GM21447 (cell line): ENCODE measurements around the gene MAB21L3.
A peak's percentile ranks its signal among the peaks of the same experiment; 100 is the strongest.

Experiments used
- ATAC-seq: cut with Tn5 transposase; IDR thresholded peaks from one replicate; pipeline ENCODE4 v1.9.1; 2021; ENCODE audit not compliant: unreplicated experiment

MAB21L3 gene

DNA sequence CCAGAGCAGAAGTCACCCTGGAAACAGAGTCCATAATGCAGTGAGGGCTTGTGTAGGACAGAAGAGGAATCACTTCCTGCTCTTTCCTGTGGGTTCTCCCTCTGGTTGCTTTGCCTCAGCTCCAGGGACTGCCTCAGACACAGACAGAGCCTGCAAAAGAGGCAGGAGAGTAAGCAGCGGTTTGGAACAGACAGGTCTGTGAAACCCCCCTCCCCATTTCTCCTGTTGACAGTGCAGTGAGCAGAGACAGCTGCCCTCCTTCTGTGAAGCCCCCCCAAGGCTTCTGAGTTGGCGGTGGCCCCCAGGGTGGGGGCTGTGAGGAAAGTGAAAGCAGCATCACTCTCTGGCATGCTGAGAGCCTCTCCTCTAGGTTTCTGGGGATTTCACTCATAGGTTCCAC lies 53.0 kb downstream of the MAB21L3 start:
- ATAC-seq, result no peak

DNA sequence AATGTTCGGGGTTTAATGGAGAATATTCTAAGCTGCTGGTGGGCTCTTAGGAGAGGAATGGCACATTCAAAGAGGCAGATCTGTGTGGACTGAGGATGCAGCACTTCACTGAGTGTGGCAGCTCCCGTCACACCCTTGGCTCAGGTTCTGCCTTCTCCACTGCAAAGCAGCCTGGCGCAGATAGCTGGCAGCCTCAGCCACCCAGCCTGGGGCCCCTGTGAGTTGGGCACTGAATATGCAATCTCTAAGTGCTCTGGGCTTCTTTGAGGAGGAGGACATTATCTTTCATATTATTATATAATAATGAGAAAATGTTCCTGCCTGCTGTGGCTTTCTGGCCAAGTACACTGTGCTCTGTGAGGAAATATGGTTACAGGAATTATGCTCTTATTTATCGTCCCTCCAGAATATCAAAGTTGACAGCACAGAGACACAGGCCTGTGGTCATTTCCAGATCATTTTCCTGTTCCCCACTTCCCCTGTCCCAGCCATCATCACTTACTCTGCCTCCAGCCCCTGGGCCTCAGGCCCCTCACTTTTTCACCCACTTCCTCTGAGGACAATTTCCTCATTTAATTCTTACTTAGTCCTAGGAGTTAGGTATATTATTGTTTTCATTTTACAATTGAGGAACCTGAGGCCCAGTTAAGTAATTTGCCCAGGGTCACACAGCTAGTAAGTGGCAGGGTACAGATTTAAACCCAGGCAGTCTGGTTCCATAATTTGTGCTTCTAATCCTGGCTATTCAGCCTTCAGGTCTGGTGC lies 53.6 kb downstream of the MAB21L3 start:
- ATAC-seq, result no peak

DNA sequence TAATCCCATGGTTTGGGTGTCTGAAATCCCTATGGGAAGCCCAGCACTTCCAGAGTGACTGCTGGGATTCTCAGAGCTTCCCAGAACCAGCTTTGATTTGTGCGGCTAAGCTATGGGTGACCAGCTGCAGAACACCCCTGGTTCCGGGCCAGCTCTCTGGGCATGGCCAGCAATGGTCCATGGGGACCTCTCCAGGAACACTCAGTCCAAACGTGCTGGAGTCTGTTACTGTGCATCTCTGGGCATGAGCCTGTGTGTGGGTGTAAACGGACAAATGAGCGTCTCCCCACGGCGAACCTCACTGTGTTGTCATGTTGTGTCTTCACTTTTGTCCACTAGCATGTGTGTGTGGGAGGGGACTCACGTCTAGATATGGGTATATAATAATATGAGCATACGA lies 54.4 kb downstream of the MAB21L3 start:
- no peak for ATAC-seq

DNA sequence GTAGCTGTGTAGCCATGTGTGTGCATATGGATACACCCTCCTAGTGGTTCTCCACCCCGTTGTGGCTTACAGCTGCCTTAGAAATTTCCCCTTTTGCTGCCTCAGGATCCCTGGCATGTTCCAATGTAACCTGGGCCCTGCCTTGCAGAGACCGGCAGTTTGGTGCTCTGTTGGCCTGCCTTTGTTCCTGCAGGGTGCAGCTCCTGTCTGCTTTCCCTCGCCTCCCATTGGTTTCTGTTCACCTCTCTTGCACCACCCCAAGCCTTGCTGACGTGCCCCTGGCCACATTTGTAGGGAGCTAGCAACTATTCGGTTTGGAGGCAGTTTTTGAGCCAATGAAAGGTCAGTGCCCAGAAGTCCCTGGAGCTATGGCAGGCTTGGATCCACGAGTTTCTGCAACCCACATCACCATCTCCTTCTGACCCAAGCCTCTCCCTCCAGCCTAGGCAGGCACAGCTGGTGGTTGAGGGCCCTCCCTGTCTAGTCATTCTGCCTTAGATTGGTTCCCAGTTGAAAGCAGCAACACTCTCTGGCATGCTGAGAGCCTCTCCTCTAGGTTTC lies 54.9 kb downstream of the MAB21L3 start:
- ATAC-seq, result no peak

DNA sequence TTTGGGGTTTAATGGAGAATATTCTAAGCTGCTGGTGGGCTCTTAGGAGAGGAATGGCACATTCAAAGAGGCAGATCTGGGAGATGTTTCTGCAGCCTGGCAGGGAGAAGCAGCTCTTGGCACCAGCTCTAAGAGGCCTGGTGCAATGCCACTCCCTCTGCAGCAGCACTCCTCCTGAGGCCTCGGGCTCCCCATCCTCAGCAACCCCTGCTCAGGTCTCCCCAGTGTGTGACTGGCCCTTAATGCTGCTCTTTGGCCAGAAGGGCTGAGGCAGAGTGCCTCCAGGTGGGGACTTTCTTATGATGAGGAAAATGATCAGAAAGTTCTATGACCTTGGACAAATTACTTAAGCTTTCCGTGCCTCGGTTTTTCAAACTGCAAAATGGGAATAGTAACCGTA lies 55.5 kb downstream of the MAB21L3 start:
- ATAC-seq, result no peak

DNA sequence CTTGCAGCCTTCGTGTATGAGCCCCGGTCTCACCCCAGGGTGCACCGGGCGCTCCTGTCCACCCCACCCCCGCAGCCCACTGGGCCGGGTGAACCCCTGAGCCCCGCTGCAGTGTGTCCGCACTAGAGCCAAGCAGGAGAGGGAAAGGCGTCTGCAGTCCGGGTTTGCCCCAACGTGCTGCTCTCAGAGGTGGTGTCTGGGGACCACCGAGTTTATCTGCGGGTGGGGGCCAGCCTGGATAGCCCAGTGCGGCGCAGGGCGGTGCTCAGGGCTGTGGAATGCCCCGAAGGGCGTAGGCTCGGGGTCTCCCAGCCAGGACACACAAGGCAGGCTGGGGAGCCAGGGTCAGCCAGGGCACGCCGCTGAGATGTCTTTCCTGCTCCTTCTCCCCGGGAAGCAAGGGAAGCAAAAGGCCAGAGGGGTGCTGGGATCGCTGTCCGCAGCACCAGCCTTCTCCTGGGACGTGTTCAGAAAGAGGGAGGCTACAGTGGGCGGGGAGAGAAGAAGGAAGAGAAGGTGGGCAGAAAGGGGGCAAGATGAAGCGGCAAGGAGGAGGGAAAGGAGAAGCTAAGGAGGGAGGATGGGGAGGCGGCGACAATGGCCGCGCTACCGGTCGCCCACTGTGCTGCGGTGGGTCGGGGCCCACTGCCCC lies 56.6 kb downstream of the MAB21L3 start:
- peak; percentile 9 for ATAC-seq

DNA sequence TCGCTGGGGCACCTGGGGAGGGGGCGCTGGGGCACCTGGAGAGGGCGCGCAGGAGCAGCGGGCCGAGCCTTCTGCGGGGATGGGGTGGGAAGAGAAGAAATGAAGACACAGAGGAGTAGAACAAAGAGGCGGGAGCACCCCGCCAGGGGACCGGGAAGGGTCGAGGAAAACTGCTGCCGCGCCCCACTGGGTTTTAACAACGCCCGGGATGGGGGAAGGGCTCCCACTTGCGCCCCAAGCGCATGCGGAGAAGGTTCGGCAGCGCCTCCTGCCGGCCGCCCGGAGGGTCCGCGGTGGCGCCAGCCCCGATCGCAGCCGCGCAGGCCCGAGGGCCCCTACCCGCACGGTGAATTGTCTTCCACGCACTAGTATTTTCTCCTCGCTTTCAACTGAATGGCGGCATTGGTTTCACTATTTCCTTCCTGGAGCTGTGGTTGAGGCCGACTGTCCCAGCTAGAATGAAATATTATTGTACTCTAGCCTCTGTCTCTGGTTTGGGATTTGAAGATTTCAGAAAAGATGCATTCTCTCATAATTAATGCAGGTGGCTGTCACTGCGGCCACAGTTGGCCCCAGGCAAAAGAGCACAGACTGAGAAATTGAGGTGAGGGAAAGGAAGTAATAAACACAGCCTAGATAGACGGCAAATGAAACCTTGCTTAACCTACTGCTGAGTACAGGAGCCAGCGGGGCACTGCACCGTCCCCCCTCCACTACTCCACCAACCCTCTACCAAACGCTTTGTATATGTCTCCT lies 57.3 kb downstream of the MAB21L3 start:
- peak; percentile 79 for ATAC-seq

DNA sequence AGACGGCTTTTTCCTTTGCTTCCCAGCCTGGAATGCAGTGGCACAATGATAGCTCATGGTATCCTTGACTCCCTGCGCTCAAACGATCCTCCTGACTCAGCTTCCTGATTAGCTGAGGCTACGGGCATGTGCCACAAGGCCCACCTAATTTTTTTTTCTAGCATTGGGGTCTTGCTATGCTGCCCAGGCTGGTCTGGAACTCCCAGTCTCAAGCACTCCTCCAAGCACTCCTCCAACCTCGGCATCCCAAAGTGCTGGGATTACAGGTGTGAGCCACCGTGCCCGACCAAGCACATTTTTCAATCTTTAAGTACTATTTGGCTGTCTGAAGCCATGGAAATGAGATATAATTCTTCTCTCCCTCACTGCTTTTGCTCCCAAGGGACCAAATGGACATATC lies 58.7 kb downstream of the MAB21L3 start:
- no peak for ATAC-seq

DNA sequence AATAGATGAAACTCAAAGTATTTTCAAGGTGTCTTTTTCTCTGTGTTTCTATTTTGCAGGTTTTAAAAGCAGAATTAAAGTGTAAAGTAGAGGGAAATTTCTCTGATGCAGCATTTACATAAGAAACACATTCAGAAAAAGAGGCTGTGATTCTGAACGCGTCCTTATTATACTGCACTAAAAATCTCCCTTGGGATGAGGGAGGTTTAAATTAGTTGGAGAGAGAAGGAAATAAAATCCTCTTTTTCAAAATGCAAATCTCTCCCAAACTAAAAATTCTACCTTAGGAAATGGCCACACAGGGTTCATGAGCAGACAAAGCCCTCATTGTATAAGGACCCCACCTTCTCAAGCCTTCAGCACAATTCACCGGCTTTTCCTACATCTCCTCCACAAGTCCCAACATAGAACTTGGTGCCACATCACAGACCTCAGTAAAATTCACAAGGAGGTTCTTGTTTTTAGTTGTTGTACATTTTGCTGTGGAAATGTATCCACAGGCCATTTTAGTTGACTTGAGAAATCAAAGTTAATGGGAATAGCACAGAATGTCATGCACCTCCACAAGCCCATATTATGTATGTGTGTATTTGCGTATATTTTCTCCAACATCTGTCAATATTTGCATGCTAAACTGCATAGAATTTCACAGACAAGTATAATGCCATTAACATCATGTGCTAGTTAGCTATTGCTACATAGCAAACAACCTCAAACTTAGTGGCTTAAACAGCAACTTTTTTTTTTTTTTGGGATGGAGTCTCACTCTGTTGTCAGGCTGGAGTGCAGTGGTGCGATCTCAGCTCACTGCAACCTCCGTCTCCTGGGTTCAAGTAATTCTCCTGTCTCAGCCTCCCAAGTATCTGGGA lies 59.8 kb downstream of the MAB21L3 start:
- ATAC-seq, result no peak

DNA sequence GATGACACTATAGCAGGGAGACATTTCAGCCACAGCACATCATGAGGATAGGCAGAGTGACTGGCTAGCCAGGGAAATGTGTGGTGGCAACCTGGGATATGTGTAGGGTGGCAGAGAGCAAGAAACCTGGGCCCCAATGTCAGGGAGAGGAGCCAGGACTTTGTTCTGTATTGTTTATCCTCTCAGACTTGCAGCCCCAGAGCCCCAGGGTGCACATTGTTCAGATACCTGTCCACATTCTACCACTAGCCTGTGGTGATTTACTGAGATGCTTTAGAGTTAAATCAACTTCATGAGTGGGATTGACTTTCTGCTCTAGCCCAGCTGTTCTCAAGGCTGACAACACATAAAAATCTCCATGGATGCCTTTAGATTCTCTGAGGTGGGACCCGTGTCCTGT lies 61.5 kb downstream of the MAB21L3 start:
- no peak for ATAC-seq

DNA sequence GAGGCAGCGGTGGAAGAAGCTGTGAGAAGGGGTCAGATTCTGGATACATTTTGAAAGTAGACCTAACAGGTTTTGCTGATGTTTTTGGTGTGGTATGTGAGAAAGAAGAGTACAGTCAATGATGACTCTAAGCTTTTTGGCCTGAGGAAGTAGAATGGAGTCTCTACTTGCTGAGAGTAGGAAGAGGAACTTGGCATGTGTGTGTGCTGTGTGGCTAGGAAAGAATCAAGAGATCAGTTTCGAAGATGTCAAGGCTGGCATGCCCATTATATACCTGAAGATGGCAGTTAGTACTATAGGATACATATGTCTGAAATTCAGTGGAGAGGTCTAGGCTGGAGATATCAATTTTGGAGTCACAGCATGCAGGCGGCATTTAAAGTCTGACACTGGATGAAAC lies 64.4 kb downstream of the MAB21L3 start:
- ATAC-seq, result no peak

DNA sequence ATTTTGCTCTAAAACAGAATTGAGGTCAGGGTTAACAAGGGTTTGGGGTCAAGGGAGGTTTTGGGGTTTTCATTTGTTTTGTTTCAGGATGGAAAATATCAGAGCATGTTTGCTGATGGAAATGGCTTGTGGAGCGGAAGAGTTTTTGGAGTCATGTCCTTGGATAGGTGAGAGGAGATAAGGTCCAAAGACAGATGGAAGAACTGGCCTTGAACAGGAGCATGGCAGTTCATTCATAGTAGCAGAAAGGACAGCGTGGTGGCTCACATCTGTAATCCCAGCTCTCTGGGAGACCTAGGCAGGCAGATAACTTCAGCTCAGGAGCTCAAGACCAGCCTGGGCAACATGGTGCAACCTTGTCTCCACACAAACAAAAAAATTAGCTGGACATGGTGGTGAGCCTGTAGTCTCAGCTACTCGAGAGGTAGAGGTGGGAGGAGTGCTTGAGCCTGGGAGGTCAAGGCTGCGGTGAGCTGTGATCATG lies 65.1 kb downstream of the MAB21L3 start:
- ATAC-seq, result no peak

DNA sequence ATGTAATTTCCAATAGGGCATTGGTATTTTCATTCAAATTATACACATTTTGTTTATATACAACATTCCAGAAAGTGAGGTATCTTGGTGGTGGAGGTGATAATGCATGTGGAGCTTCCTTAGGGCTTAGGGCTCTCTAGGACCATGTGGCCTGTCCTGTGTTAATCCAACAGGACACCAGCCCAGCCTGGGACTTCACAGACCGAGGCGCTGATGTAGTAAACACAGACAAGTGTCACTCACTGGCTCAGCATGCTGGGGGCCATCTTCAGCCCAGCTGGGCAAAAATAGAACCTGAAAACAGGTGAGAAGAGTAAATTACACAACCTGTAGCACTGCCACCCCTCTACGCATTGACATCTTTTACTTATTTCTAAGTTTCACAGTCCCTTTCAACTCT lies 66.7 kb downstream of the MAB21L3 start:
- no peak for ATAC-seq

DNA sequence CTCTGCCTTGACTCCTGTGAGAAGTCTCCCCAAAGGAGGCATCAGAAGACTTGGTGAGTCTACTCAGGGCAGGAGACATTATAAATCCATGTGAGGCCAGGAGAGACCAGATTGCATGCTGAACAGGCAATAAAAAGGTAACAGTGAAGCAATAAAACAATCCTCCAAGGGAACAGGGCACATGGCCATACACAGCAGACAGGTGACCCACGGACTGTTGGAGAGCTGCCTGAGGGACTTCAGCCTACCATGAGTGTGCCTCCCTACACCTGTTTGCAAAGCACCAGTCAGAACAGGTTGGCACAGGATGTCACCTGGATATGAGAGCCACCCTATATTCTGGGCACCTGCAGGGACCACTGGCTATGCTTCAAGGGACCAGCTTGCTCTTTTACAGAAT lies 67.6 kb downstream of the MAB21L3 start:
- no peak for ATAC-seq

DNA sequence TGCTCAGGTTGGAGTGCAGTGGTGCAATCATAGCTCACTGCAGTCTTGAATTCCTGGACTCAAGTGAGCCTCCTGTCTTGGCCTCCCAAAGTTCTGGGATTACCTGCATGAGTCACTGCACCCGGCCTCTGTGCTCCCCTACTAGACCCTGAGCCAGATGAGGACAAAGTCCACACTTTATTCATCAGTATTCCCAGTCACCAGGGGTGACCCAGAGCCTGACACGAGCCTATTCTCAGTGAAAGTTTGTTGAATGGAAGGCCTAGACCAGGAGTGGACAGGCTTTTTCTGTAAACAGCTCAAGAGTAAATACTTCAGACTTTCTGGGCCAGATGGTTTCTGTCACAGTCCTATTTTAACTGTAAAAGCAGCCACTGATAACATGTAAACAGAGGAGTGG lies 68.2 kb downstream of the MAB21L3 start:
- ATAC-seq, result no peak

DNA sequence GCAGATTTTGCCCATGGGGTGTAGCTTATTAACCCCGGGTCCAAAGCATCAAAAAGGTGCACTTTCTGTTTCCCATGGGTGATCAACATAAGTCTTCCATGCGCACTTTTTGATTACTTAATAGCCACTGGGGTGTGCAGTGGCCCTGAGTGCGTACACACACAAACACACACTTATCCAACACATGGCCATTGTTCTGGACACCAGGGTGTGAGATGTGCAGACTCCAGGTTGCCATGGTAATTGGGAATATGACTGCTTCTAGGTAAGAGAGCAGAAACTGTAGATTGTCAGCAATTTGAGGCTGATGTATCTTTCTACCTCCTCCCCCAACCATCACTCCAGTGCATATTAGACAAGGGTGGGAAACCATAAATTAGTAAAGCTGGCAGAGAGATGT lies 68.8 kb downstream of the MAB21L3 start:
- ATAC-seq, result no peak

DNA sequence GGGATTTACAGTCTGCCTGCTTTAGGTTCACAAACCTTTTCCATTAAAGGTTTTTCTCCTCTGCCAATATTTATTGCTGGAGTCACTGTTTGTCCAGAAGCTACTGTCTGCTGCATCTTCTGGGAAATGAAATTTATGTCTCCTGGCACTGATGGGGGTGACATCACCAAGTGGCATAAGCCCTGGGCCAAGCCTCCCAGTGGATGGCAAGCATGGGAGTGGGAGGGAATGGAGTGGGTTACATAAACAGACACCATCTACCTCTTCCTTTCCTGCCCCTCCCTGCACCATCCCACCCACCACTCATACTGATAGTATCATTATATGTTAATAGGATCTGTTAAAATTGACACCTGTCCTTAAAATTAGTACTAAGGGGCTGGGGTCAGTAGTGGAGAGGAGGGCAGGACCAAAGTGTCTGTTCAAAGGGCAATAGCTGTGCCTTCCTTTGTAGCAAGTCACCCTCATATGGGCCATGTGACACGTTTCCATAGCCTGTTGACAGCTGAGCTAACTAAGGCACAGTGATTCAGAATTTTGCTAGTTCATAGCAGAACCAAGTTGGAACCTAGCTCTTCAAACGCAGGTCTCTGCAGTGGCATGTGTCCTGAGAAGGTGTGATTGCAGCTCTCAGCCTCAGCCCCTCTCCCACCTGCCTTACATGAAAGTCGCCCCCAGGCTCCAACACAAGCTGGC lies 71.0 kb downstream of the MAB21L3 start:
- ATAC-seq, result no peak
